Nephron progenitor cell (in vitro differentiated cells): Measurements from ENCODE around the gene BIRC7.

Experiments used
- DNase-seq: peaks from one replicate; pipeline ENCODE4 v3.0.0; 2021
- H3K27ac Mint-ChIP-seq: 2 replicates; pipeline ENCODE4 v1.8.0; 2021; ENCODE audit warnings: mild to moderate bottlenecking, moderate library complexity, mixed read lengths
- H3K27me3 Mint-ChIP-seq: 2 replicates; pipeline ENCODE4 v1.8.0; 2021; ENCODE audit warnings: mild to moderate bottlenecking, low read depth, mixed read lengths; ENCODE audit not compliant: poor library complexity
- H3K36me3 Mint-ChIP-seq: 2 replicates; pipeline ENCODE4 v1.8.0; 2021; ENCODE audit warnings: low read depth, mixed read lengths
- H3K4me1 Mint-ChIP-seq: 2 replicates; pipeline ENCODE4 v1.8.0; 2021; ENCODE audit warnings: mixed read lengths
- H3K4me3 Mint-ChIP-seq: 2 replicates; pipeline ENCODE4 v1.8.0; 2021; ENCODE audit warnings: mild to moderate bottlenecking, moderate library complexity, mixed read lengths
- H3K9me3 Mint-ChIP-seq: 2 replicates; pipeline ENCODE4 v1.8.0; 2021; ENCODE audit warnings: mild to moderate bottlenecking, moderate library complexity, mixed read lengths
- CTCF ChIP-seq: fragments of 200-600 bp; sonication (generic); IDR thresholded peaks from 2 replicates; pipeline ENCODE4 v1.5.0; 2021; ENCODE audit warnings: antibody characterized with exemption

The BIRC7 gene

GRCh38 chr20:63253438-63254231 is 17.9 kb downstream of the BIRC7 start:
- Mint-ChIP-seq H3K27me3 (peaks cover 62% of the 10 kb centered on the region), H3K4me1 (peaks cover 70% of the 10 kb centered on the region), H3K36me3 (peaks cover 23% of the 10 kb centered on the region), H3K9me3 (peaks cover 26% of the 10 kb centered on the region), H3K27ac (no peak overlapping the region), H3K4me3 (peak overlapping the region; percentile 74)
- no peak for TF ChIP-seq CTCF
- peak; percentile 59 for DNase-seq

- H3K27ac Mint-ChIP-seq, result no peak within 1 kb of the TSS
- peaks cover 18% of the 10 kb centered on the region for H3K36me3 Mint-ChIP-seq
- no peak for TF ChIP-seq CTCF
- peaks cover 68% of the 10 kb centered on the region for H3K4me1 Mint-ChIP-seq
- H3K4me3 Mint-ChIP-seq, result peak within 1 kb of the TSS; percentile 78
- DNase-seq, result peak; percentile 62
- H3K9me3 Mint-ChIP-seq, result peaks cover 22% of the 10 kb centered on the region
- peaks cover 59% of the 10 kb centered on the region for H3K27me3 Mint-ChIP-seq
Measured at GRCh38 chr20:63254232-63254605, 18.5 kb downstream of the BIRC7 start, which contains the start of gene NKAIN4. Gene NKAIN4, minus strand, starts transcription at chr20:63254463. Its CDS starts 13 bp downstream, at chr20:63254450.

GRCh38 chr20:63254606-63255384 is 19.1 kb downstream of the BIRC7 start:
- peaks cover 12% of the 10 kb centered on the region for H3K36me3 Mint-ChIP-seq
- peak; percentile 63 for DNase-seq
- H3K4me3 Mint-ChIP-seq, result peak overlapping the region; percentile 78
- H3K27me3 Mint-ChIP-seq, result peaks cover 59% of the 10 kb centered on the region
- H3K4me1 Mint-ChIP-seq, result peaks cover 69% of the 10 kb centered on the region
- TF ChIP-seq CTCF, result no peak
- peaks cover 17% of the 10 kb centered on the region for H3K9me3 Mint-ChIP-seq
- no peak overlapping the region for H3K27ac Mint-ChIP-seq

- TF ChIP-seq CTCF, result no peak
- H3K4me1 Mint-ChIP-seq, result peaks cover 75% of the 10 kb centered on the region
- H3K27me3 Mint-ChIP-seq, result peaks cover 58% of the 10 kb centered on the region
- H3K36me3 Mint-ChIP-seq, result peaks cover 9% of the 10 kb centered on the region
- no peak for DNase-seq
- H3K27ac Mint-ChIP-seq, result no peak overlapping the region
- no peak overlapping the region for H3K4me3 Mint-ChIP-seq
- peaks cover 9% of the 10 kb centered on the region for H3K9me3 Mint-ChIP-seq
Measured at GRCh38 chr20:63255931-63256704, 20.4 kb downstream of the BIRC7 start.

GRCh38 chr20:63256954-63257353 is 21.2 kb downstream of the BIRC7 start:
- Mint-ChIP-seq H3K27me3 (peaks cover 49% of the 10 kb centered on the region), H3K4me1 (peaks cover 78% of the 10 kb centered on the region), H3K4me3 (peak overlapping the region; percentile 31), H3K36me3 (peaks cover 6% of the 10 kb centered on the region), H3K9me3 (peaks cover 5% of the 10 kb centered on the region), H3K27ac (no peak overlapping the region)
- no peak for TF ChIP-seq CTCF
- no peak for DNase-seq
